Measurements from ENCODE around the gene MAPK12.

The MAPK12 gene

GRCh38 chr22:50213263-50213662 is 48.2 kb downstream of the MAPK12 start:
- in situ Hi-C loops (cut with HindIII; ENCODE audit: low sequenced_read_pairs) = no loop called here
- DNase-seq (ENCODE audit: low read depth) = no peak
- no peak for TF ChIP-seq CTCF (IDR thresholded peaks at IDR 0.05; ENCODE audit: low read depth, low read length, missing control alignments)
- H3K4me3 ChIP-seq (ENCODE audit: low read depth, low read length) = no peak overlapping the region

- DNase-seq (ENCODE audit: low read depth) = no peak
- H3K4me3 ChIP-seq (ENCODE audit: low read depth, low read length) = no peak overlapping the region
- no peak for TF ChIP-seq CTCF (IDR thresholded peaks at IDR 0.05; ENCODE audit: low read depth, low read length, missing control alignments)
- in situ Hi-C loops (cut with HindIII; ENCODE audit: low sequenced_read_pairs) = no loop called here
These were observed 50.3 kb downstream of the MAPK12 start for GRCh38 chr22:50211147-50211546.

- no peak for TF ChIP-seq CTCF (IDR thresholded peaks at IDR 0.05; ENCODE audit: low read depth, low read length, missing control alignments)
- in situ Hi-C loops (cut with HindIII; ENCODE audit: low sequenced_read_pairs) = no loop called here
- DNase-seq (ENCODE audit: low read depth) = no peak
- H3K4me3 ChIP-seq (ENCODE audit: low read depth, low read length) = no peak overlapping the region
These were observed 50.9 kb downstream of the MAPK12 start for GRCh38 chr22:50210378-50211139.

- in situ Hi-C loops (cut with HindIII; ENCODE audit: low sequenced_read_pairs) = no loop called here
- peak; percentile 45 for DNase-seq (ENCODE audit: low read depth)
- no peak overlapping the region for H3K4me3 ChIP-seq (ENCODE audit: low read depth, low read length)
- peak; percentile 94 for TF ChIP-seq CTCF (IDR thresholded peaks at IDR 0.05; ENCODE audit: low read depth, low read length, missing control alignments)
These were observed 51.6 kb downstream of the MAPK12 start for GRCh38 chr22:50209893-50210292.

- no peak for TF ChIP-seq CTCF (IDR thresholded peaks at IDR 0.05; ENCODE audit: low read depth, low read length, missing control alignments)
- no peak for DNase-seq (ENCODE audit: low read depth)
- in situ Hi-C loops (cut with HindIII; ENCODE audit: low sequenced_read_pairs) = no loop called here
- H3K4me3 ChIP-seq (ENCODE audit: low read depth, low read length) = no peak overlapping the region
These were observed 52.3 kb downstream of the MAPK12 start for GRCh38 chr22:50208939-50209892.

- in situ Hi-C loops (cut with HindIII; ENCODE audit: low sequenced_read_pairs) = no loop called here
These were observed 53.0 kb downstream of the MAPK12 start for GRCh38 chr22:50208430-50208938.

More at GRCh38 chr22:50208430-50208938, 53.0 kb downstream of the MAPK12 start:
- DNase-seq (ENCODE audit: low read depth) = no peak
- TF ChIP-seq CTCF (IDR thresholded peaks at IDR 0.05; ENCODE audit: low read depth, low read length, missing control alignments) = no peak
- no peak overlapping the region for H3K4me3 ChIP-seq (ENCODE audit: low read depth, low read length)
